AG09309 (cell line): ENCODE measurements around the gene WNT9A.

ENCODE experiments used
- DNase-seq: peaks from one replicate; pipeline ENCODE4 v3.0.0-alpha.2; 2010; ENCODE audit warnings: low read depth
- H3K4me3 ChIP-seq: 2 replicates; pipeline ENCODE4 v1.5.1; 2011; ENCODE audit warnings: mild to moderate bottlenecking, low read depth, low read length, moderate library complexity; ENCODE audit not compliant: control insufficient read depth
- TF ChIP-seq, protein P1 (sequence below): IDR thresholded peaks from 2 replicates; pipeline ENCODE4 v1.5.1; 2011; ENCODE audit warnings: mild to moderate bottlenecking, low read depth, low read length, inconsistent platforms; ENCODE audit not compliant: insufficient read depth, control insufficient read depth; ENCODE audit errors: missing control alignments

The WNT9A gene

DNA sequence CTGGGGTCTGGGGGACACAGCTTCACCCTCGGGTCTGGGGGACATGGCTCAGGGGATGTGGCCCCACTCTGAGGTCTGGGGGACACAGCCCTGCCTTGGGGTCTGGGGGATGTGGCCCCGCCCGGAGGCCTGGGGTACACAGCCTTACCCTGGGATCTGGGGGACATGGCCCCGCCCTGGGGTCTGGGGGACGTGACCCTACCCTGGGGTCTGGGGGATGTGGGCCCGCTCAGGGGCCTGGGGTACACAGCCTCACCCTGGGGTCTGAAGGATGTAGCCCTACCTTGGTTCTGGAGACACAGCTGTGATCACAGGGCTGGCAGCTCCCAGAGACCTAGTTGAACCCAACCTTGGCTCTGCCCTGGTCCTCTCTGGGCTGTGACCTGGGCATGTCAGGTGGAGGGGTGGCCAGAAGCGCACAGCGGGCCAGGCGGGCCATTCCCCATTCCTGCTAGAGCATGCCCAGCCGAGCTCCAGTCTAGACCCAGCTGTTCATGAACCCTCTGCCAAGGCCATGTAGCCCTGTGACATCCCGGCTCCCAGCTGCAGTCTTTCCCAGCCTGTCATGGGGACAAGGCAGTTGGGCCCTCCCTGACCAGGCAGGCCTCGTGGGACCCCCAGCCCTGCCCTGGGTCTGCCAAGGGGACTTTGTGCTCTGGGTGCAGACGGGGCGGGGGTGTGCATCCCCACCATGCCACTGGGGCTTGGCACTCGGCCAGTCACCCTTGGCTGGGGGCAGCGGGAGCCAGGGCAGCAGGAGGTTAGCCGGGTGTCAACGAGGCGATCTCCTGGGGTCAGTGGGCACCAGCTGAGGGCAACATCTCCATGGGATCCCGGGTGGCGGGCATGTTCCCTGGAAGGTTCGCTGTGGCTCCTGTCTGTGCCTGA lies 43.9 kb downstream of the WNT9A start:
- DNase-seq, result no peak
- TF ChIP-seq, protein P1, sequence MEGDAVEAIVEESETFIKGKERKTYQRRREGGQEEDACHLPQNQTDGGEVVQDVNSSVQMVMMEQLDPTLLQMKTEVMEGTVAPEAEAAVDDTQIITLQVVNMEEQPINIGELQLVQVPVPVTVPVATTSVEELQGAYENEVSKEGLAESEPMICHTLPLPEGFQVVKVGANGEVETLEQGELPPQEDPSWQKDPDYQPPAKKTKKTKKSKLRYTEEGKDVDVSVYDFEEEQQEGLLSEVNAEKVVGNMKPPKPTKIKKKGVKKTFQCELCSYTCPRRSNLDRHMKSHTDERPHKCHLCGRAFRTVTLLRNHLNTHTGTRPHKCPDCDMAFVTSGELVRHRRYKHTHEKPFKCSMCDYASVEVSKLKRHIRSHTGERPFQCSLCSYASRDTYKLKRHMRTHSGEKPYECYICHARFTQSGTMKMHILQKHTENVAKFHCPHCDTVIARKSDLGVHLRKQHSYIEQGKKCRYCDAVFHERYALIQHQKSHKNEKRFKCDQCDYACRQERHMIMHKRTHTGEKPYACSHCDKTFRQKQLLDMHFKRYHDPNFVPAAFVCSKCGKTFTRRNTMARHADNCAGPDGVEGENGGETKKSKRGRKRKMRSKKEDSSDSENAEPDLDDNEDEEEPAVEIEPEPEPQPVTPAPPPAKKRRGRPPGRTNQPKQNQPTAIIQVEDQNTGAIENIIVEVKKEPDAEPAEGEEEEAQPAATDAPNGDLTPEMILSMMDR, result no peak

DNA sequence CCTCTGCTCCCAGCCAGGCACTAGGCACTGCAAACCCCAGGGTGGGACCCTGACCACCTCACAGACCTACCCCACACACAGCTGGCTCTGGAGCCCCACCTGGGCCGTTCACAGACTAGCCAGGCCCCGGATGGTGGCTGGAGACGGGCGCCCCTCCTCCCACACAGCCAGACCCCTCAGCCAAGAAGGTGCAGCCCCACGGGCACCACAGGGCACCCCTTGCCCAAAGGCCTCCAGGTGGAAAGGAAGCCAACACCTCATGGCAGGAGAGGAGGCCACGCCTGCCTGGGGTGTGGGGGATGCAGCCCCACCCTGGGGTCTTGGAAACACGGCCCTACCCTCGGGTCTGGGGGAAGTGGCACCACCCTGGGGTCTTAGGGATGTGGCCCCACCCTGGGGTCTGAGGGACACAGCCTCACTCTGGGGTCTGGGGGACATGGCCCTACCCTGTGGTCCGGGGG lies 44.6 kb downstream of the WNT9A start:
- DNase-seq, result no peak
- TF ChIP-seq, protein P1, result no peak
- no peak overlapping the region for H3K4me3 ChIP-seq

More for the DNA sequence above, 43.9 kb downstream of the WNT9A start:
- no peak overlapping the region for H3K4me3 ChIP-seq

DNA sequence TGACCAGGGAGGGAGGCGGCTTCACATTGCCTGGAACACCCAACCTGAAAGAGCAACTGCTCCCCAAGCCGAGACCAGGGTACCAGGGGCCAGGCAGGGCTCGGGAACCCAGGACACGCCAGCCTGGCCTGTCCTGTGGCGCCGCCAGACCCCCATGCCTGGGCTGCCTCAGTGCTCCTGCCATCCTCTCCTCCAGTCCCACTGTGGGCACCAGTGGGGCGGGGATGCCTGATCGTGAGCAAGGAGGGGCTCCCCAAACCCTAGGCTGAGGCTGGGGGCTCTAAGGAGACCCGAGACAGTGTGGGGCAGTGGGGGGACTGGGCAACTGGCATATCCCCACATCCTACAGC lies 45.1 kb downstream of the WNT9A start:
- DNase-seq, result no peak
- TF ChIP-seq, protein P1, result no peak
- no peak overlapping the region for H3K4me3 ChIP-seq

DNA sequence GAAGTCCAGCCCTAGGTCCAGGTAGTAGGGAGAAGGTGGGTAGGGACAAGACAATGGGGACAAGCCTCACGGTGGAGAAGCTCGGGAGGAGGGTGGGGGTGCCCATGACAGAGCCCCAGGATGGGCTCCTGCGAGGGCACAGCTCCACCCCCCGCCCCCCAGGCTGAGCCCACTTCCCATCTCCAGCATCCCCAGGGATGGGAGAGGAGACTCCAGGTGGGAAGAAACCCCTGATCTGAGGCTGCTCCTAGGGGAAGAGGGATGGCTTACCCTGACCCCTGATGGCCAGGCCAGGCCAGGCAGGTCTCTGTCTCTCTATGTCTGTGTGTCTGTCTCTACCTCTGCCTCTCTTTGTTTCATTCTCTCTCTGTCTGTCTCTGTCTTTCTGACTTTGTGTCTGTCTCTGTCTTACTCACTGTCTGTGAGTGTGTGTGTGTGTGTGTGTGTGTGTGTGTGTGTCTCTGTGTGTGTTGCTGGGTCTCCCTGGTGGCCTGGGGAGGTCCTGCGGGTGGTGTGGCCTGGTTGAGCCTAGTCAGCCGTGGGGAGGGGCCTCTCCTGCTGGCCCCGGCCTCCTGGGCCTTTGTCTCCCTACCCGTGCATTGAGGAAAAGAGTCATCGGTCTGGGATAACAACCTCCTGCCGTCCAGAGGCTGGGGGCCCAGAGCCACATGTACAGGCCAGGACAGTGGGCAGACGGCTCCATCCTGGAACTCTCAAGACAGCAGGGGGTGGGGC lies 45.7 kb downstream of the WNT9A start:
- no peak overlapping the region for H3K4me3 ChIP-seq
- TF ChIP-seq, protein P1, result no peak
- DNase-seq, result no peak

DNA sequence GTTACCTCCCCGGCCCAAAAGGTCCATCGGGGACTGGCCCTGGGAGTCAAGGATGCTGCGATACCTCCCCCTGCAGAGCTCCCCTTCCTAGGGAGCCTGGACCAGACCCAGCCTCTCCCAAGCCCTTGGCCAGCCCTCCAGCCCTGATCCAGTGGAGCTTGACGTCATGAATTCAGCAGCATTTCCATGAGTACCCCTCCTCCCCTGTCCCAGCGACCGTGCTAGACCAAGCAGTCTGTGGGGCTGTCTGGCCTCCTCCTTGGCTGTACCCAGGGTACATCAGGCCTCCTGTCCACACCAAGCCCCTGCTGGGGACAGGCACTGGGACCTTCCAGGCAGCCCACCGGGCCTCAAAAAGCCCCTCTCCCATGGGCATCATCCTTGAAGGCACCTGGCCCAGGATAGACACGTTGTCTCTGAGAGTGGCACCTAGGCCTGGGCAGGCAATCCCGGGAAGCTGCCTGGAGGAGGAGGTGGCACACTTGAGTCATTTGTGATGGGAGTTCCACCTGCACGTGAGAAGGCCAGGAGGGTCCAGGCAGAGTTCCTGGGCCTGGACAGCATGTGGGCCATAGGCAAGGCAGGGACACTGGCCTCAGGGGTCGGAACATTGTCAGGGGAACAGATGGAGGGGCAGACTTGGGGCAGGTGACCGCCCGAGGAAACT lies 46.4 kb downstream of the WNT9A start:
- no peak overlapping the region for H3K4me3 ChIP-seq
- TF ChIP-seq, protein P1, result no peak
- DNase-seq, result no peak

DNA sequence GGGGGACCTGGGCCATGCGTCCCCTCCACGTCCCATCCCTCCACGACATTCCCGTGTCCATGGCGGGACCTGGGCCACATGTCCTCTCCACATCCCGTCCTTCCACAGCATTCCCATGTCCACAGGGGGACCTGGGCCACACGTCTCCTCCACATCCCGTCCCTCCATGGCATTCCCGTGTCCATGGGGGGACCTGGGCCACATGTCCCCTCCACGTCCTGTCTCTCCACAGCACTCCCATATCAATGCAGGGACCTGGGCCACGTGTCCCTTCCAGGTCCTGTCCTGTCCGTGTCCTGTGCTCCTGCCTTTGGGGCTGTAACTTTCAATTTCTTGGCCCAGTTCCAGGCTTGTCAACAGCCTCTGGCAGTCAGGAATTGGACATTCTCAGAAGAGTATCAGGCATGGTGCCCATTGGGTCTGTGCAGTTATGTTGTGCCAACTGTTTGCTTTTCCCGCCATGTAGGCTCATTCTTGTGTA lies 47.1 kb downstream of the WNT9A start:
- TF ChIP-seq, protein P1, result no peak
- no peak overlapping the region for H3K4me3 ChIP-seq
- DNase-seq, result no peak
